Ascending aorta (tissue), 2 donors: ENCODE results near the gene FRYL. TPM values are rescaled to one million over a fixed set of nuclear protein-coding genes. Genes with fewer than 3 reads are reported as not detected.

Source experiments
- DNase-seq, 2 donors: peaks; one replicate each; pipeline ENCODE4 v3.0.0-alpha.2; 2019; ENCODE audit warnings: low spot score in 2 of 2
- H3K27ac ChIP-seq, 2 donors: fragments of 200-600 bp; sonication (generic); one replicate each; pipeline ENCODE4 v1.5.1; 2016 to 2017; ENCODE audit warnings: mild to moderate bottlenecking in 1 of 2
- H3K27me3 ChIP-seq: fragments of 200-600 bp; sonication (generic); one replicate; pipeline ENCODE4 v1.5.1; 2017
- H3K36me3 ChIP-seq, 2 donors: fragments of 200-600 bp; sonication (generic); one replicate each; pipeline ENCODE4 v1.5.1; 2016
- H3K4me1 ChIP-seq, 2 donors: fragments of 200-600 bp; sonication (generic); one replicate each; pipeline ENCODE4 v1.5.1; 2016 to 2017; ENCODE audit warnings: mild to moderate bottlenecking in 1 of 2
- H3K4me3 ChIP-seq, 2 donors: fragments of 200-600 bp; sonication (generic); one replicate each; pipeline ENCODE4 v1.5.1; 2016 to 2017; ENCODE audit warnings: mild to moderate bottlenecking in 1 of 2
- H3K9me3 ChIP-seq, 2 donors: fragments of 200-600 bp; sonication (generic); one replicate each; pipeline ENCODE4 v1.5.1; 2016
- CTCF ChIP-seq, 3 experiments: fragments of 200-600 bp in 2 of 3; fragments of 450-650 bp in 1 of 3; sonication (generic) in 2 of 3; IDR thresholded peaks; one replicate each; pipeline ENCODE4 v1.5.1; 2016 to 2019; ENCODE audit warnings: antibody characterized with exemption in 3 of 3, mild to moderate bottlenecking in 1 of 3, moderate library complexity in 1 of 3
- intact Hi-C: fragments of 100-400 bp; cut with DNase I; formaldehyde crosslinking; loops from one replicate; pipeline ENCODE4 v1.15.1; 2023
- total RNA-seq: library from RNA; depleted of rRNA; stranded (reverse); fragments of >200 nt; gene quantifications from one replicate; pipeline ENCODE4 v1.1.0, GENCODE V29; 2016

Gene FRYL
- total RNA-seq, 1 donor from 2014 or later = 40.6 TPM

GRCh38 chr4:48756689-48757220 lies 23.3 kb downstream of the FRYL start:
- Histone ChIP-seq H3K27me3 (no peaks in the 10 kb centered on the region), H3K4me1 (peaks cover 0 to 4% of the 10 kb centered on the region in 2 donors), H3K27ac (no peak overlapping the region), H3K36me3 (no peaks in the 10 kb centered on the region), H3K9me3 (no peaks in the 10 kb centered on the region), H3K4me3 (no peak overlapping the region)
- DNase-seq = no peak
- no peak for TF ChIP-seq CTCF (IDR thresholded peaks at IDR 0.05)
- intact Hi-C loops = no loop called here

GRCh38 chr4:48755281-48755680 lies 24.8 kb downstream of the FRYL start:
- Histone ChIP-seq H3K27me3 (no peaks in the 10 kb centered on the region), H3K27ac (no peak overlapping the region), H3K4me1 (peaks cover 0 to 4% of the 10 kb centered on the region in 2 donors), H3K36me3 (no peaks in the 10 kb centered on the region), H3K9me3 (no peaks in the 10 kb centered on the region), H3K4me3 (no peak overlapping the region)
- no peak for DNase-seq
- no peak for TF ChIP-seq CTCF (IDR thresholded peaks at IDR 0.05)
- intact Hi-C loops = no loop called here

- Histone ChIP-seq H3K36me3 (no peaks in the 10 kb centered on the region), H3K9me3 (no peaks in the 10 kb centered on the region), H3K4me3 (no peak overlapping the region), H3K27me3 (no peaks in the 10 kb centered on the region), H3K27ac (no peak overlapping the region), H3K4me1 (peaks cover 0 to 8% of the 10 kb centered on the region in 2 donors)
- intact Hi-C loops = no loop called here
- no peak for TF ChIP-seq CTCF (IDR thresholded peaks at IDR 0.05)
- DNase-seq = no peak
These were observed 26.9 kb downstream of the FRYL start for GRCh38 chr4:48753159-48753558.

GRCh38 chr4:48752726-48753125 lies 27.4 kb downstream of the FRYL start:
- no peak overlapping the region for H3K27ac ChIP-seq
- H3K4me3 ChIP-seq = no peak overlapping the region
- no peak for TF ChIP-seq CTCF (IDR thresholded peaks at IDR 0.05)
- intact Hi-C loops = no loop called here
- peaks cover 0 to 8% of the 10 kb centered on the region in 2 donors for H3K4me1 ChIP-seq
- H3K36me3 ChIP-seq = no peaks in the 10 kb centered on the region
- DNase-seq = no peak
- no peaks in the 10 kb centered on the region for H3K9me3 ChIP-seq
- H3K27me3 ChIP-seq = no peaks in the 10 kb centered on the region

GRCh38 chr4:48752246-48752645 lies 27.8 kb downstream of the FRYL start:
- intact Hi-C loops = no loop called here
- no peaks in the 10 kb centered on the region for H3K36me3 ChIP-seq
- peaks cover 0 to 12% of the 10 kb centered on the region in 2 donors for H3K4me1 ChIP-seq
- H3K27ac ChIP-seq = no peak overlapping the region
- H3K4me3 ChIP-seq = no peak overlapping the region
- DNase-seq = no peak
- no peaks in the 10 kb centered on the region for H3K27me3 ChIP-seq
- no peak for TF ChIP-seq CTCF (IDR thresholded peaks at IDR 0.05)
- no peaks in the 10 kb centered on the region for H3K9me3 ChIP-seq
